Measurements from ENCODE around the gene SMIM20. TPM values are rescaled to one million over a fixed set of nuclear protein-coding genes. Genes with fewer than 3 reads are reported as not detected.

Gene SMIM20
- total RNA-seq, 2 experiments from 2014 or later, result 7.2 to 9.1 TPM

DNA sequence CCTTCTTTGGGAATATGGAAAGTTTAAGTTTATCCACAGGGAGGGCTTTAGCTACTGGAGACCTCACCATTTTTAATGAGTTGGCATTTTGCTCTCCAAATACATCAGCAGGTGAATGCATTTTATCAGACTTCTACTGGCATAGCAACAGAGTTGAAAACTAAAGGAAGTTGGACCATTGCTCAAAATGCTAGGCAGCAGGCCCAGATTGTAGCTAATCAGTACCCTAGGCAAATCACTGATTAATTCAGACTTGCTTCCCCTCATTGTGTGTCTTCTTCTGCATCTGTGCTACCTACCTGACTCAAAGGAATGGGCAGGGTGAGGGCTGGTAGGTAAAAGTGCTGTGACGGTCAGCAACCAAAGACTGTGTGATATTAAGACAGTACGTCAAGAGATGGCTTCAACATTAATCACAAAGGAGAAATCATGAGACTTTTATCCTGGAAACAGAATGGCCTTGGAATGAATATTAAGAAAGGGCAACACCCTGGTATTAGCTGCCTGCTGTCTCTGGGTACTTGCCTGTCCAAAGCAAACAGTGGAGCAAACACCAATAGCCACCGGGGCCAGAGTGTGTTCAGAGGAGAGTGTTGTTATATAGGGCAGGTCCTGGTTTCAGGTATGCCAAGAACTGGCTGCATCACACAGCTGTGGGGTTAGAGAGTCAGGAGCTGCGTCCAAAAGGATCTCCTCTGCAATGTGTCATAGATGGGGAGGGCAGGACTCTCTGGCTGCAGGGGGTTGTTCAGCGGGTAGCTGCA, 17.1 kb upstream of the SMIM20 start:
- Mint-ChIP-seq H3K27me3 (no peaks in the 10 kb centered on the region), H3K4me3 (no peak overlapping the region), H3K4me1 (ENCODE audit: low read depth) (no peaks in the 10 kb centered on the region), H3K27ac (no peak overlapping the region), H3K9me3 (no peaks in the 10 kb centered on the region), H3K36me3 (ENCODE audit: low read depth) (no peaks in the 10 kb centered on the region)
- no peak for DNase-seq
- intact Hi-C loops (cut with DNase I, micrococcal nuclease), result loop anchor here in 1 of 2 experiments (2.0 kb wide), 1 partner anchor 28 kb away; no protein-coding TSS in a partner anchor
- no peaks in the 10 kb centered on the region for H3K36me3 ChIP-seq (ENCODE audit: insufficient read depth, low read length)
- TF ChIP-seq, protein P1, sequence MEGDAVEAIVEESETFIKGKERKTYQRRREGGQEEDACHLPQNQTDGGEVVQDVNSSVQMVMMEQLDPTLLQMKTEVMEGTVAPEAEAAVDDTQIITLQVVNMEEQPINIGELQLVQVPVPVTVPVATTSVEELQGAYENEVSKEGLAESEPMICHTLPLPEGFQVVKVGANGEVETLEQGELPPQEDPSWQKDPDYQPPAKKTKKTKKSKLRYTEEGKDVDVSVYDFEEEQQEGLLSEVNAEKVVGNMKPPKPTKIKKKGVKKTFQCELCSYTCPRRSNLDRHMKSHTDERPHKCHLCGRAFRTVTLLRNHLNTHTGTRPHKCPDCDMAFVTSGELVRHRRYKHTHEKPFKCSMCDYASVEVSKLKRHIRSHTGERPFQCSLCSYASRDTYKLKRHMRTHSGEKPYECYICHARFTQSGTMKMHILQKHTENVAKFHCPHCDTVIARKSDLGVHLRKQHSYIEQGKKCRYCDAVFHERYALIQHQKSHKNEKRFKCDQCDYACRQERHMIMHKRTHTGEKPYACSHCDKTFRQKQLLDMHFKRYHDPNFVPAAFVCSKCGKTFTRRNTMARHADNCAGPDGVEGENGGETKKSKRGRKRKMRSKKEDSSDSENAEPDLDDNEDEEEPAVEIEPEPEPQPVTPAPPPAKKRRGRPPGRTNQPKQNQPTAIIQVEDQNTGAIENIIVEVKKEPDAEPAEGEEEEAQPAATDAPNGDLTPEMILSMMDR (IDR thresholded peaks at IDR 0.05), result no peak
- H3K9me3 ChIP-seq (ENCODE audit: control insufficient read depth in 1 of 2, insufficient read depth in 1 of 2, low read length in 2 of 2), result no peaks in the 10 kb centered on the region
- H3K4me1 ChIP-seq (ENCODE audit: insufficient read depth, low read length), result no peaks in the 10 kb centered on the region
- POLR2A ChIA-PET, result no interaction called here
- CTCF ChIA-PET, result no interaction called here
- no peak overlapping the region for H3K4me3 ChIP-seq (ENCODE audit: low read length)
- H3K27me3 ChIP-seq (ENCODE audit: control insufficient read depth in 1 of 2, insufficient read depth in 2 of 2, low read length in 2 of 2), result no peaks in the 10 kb centered on the region
- H3K27ac ChIP-seq (ENCODE audit: low read depth in 1 of 2, low read length in 2 of 2), result no peak overlapping the region
- ATAC-seq (ENCODE audit: poor library complexity), result no peak

DNA sequence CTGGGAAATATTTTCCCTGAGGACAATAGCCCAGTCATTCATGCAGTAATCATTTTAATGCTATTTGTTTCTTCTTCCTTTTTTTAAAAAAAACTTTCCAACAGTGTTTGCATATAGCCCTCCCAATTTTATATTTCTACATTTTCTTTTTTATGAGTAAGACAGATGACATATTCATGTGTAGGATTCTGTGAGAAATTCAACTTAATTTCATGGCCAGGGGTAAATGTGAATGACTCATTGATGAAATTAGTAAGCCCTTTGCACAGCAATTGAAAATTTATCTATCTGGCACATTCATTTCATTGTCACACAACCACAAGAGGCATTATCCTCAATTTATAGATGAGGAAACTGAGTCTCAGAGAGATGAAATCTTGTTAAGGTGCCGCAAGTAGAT, 13.7 kb upstream of the SMIM20 start:
- H3K36me3 Mint-ChIP-seq (ENCODE audit: low read depth), result no peaks in the 10 kb centered on the region
- CTCF ChIA-PET, result no interaction called here

DNA sequence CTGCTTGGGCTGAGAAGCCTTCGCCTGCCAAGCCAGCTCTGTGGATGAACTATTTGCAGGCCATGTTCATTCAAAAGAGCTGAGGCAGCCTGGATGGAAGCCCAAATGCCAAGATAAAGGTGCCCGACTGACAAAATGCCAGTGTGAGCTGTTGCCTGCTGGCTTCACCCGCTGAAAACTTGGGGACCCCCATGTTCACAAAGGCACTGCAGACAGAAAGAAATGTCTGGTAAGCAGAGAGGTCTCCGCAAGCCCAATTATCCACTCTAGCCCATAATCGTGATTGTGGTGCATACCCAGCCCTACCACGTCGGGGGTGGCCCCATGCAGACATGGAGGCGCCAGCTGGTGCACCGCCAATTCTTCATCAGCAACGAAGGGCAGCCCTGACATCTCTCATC, 13.0 kb upstream of the SMIM20 start:
- Histone ChIP-seq H3K27ac (ENCODE audit: low read depth in 1 of 2, low read length in 2 of 2) (no peak overlapping the region), H3K4me3 (ENCODE audit: low read length) (no peak overlapping the region), H3K9me3 (ENCODE audit: control insufficient read depth in 1 of 2, insufficient read depth in 1 of 2, low read length in 2 of 2) (no peaks in the 10 kb centered on the region), H3K27me3 (ENCODE audit: control insufficient read depth in 1 of 2, insufficient read depth in 2 of 2, low read length in 2 of 2) (no peaks in the 10 kb centered on the region), H3K36me3 (ENCODE audit: insufficient read depth, low read length) (no peaks in the 10 kb centered on the region), H3K4me1 (ENCODE audit: insufficient read depth, low read length) (no peaks in the 10 kb centered on the region)
- intact Hi-C loops (cut with DNase I, micrococcal nuclease), result no loop called here
- ATAC-seq (ENCODE audit: poor library complexity) (no peak), DNase-seq (no peak)
- H3K27me3 Mint-ChIP-seq, result no peaks in the 10 kb centered on the region
- H3K4me3 Mint-ChIP-seq, result no peak overlapping the region
- no peak overlapping the region for H3K27ac Mint-ChIP-seq
- no peaks in the 10 kb centered on the region for H3K4me1 Mint-ChIP-seq (ENCODE audit: low read depth)
- CTCF ChIA-PET, result no interaction called here
- H3K9me3 Mint-ChIP-seq, result no peaks in the 10 kb centered on the region
- H3K36me3 Mint-ChIP-seq (ENCODE audit: low read depth), result no peaks in the 10 kb centered on the region
- POLR2A ChIA-PET, result interaction anchor here (1.2 kb wide), 1 partner anchor 13 kb away, joined by 4 read pairs; the partner anchor contains the start of gene SMIM20
- TF ChIP-seq, protein P1 (IDR thresholded peaks at IDR 0.05), result no peak

More for the DNA sequence above, 13.7 kb upstream of the SMIM20 start:
- Histone ChIP-seq H3K27ac (ENCODE audit: low read depth in 1 of 2, low read length in 2 of 2) (no peak overlapping the region), H3K4me1 (ENCODE audit: insufficient read depth, low read length) (no peaks in the 10 kb centered on the region), H3K36me3 (ENCODE audit: insufficient read depth, low read length) (no peaks in the 10 kb centered on the region), H3K9me3 (ENCODE audit: control insufficient read depth in 1 of 2, insufficient read depth in 1 of 2, low read length in 2 of 2) (no peaks in the 10 kb centered on the region), H3K27me3 (ENCODE audit: control insufficient read depth in 1 of 2, insufficient read depth in 2 of 2, low read length in 2 of 2) (no peaks in the 10 kb centered on the region), H3K4me3 (ENCODE audit: low read length) (no peak overlapping the region)
- H3K27me3 Mint-ChIP-seq, result no peaks in the 10 kb centered on the region
- TF ChIP-seq, protein P1 (IDR thresholded peaks at IDR 0.05), result no peak
- H3K9me3 Mint-ChIP-seq, result no peaks in the 10 kb centered on the region
- DNase-seq (no peak), ATAC-seq (ENCODE audit: poor library complexity) (no peak)
- POLR2A ChIA-PET, result no interaction called here
- no peak overlapping the region for H3K27ac Mint-ChIP-seq
- no peak overlapping the region for H3K4me3 Mint-ChIP-seq
- intact Hi-C loops (cut with DNase I, micrococcal nuclease), result no loop called here
- no peaks in the 10 kb centered on the region for H3K4me1 Mint-ChIP-seq (ENCODE audit: low read depth)

Measured in CD4-positive, alpha-beta T cell (primary cell).